ENCODE data around the gene TBC1D14.

The TBC1D14 gene

DNA sequence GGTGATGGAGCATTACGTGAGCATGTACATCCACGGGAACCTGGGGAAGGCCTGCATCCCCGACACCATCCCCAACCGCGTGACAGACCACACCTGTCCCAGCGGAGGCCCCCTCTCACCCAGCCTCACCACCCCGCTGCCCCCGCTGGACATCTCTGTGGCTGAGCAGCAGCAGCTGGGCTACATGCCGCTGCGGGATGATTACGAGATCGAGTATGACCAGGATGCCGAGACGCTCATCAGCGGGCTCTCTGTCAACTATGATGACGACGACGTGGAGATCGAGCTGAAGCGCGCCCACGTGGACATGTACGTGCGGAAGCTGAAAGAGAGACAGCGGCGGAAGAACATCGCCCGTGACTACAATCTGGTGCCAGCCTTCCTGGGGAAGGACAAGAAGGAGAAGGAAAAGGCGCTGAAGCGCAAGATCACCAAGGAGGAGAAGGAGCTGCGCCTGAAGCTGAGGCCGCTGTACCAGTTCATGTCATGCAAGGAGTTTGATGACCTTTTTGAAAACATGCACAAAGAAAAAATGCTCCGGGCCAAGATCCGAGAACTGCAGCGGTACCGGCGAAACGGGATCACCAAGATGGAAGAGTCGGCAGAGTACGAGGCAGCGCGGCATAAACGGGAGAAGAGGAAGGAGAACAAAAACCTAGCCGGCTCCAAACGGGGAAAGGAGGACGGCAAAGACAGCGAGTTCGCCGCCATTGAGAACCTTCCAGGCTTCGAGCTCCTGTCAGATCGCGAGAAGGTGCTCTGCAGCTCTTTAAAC, 144.7 kb downstream of the TBC1D14 start:
- no peak for DNase-seq

- DNase-seq = no peak
Measured at GRCh38 chr4:7055111-7055989, 145.7 kb downstream of the TBC1D14 start.

- DNase-seq = no peak
Measured at GRCh38 chr4:7055990-7056325, 146.3 kb downstream of the TBC1D14 start.

GRCh38 chr4:7058792-7059191, 149.2 kb downstream of the TBC1D14 start:
- DNase-seq = no peak

- DNase-seq = no peak
Measured at GRCh38 chr4:7059662-7060061, 150.0 kb downstream of the TBC1D14 start.

DNA sequence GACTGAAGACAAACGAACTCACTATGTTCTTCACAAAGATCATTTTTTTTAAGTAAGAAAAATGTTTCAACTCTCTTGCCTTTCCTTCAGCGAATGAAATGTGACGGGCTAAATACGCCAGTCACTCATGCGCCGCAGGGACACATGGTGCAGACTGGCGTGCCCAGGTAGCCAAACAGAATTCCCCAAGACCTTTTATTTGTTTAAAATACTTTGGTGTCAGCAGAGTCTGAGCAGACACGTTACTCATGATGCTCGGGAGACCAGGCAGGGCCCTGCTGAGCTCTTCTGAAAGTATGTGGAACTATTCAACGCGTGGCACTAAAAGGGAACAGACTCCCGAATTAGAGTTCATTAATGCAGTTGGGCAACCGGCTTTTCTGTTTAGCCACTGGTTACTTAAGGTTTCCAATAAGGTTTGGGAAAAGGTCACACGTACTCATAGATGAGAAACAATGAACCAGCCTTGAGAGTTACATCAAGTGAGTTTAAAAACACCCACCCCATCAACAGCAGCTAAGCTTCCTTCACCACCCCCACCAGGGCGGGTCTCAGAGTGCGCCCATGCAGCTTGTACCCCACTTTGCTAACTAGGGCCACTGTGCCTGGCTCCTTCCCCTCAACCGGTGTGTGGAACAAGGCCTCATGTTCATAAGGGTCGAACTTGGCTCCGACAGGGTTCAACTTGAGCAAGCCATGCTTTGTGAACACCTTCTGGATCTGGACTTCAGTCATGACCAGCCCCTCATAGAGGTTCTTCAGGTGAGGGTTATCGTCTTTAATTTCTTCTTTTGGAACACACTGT, 150.9 kb downstream of the TBC1D14 start:
- DNase-seq = no peak

DNA sequence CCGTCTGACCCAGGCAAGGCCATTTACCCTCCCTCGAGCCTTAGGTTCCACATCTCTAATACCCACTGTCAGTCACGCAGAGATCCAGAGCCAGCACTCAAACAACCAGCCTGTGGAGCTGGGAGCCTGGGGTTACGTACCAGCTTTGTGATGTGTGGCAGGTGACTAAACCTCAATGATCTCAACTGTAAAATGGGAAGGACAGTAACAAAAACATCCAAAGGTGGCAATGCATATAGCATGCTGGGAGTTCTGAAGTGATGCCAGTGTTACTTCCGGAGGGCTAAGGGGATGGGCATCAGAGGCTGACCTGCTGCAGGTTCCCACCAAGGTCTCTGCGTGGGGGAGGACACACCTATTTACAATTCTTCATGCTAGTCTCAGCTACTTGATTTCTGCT, 152.2 kb downstream of the TBC1D14 start:
- no peak for DNase-seq

- no peak for DNase-seq
Measured at GRCh38 chr4:7062816-7063215, 153.2 kb downstream of the TBC1D14 start.

GRCh38 chr4:7063362-7063761, 153.7 kb downstream of the TBC1D14 start:
- no peak for DNase-seq

DNA sequence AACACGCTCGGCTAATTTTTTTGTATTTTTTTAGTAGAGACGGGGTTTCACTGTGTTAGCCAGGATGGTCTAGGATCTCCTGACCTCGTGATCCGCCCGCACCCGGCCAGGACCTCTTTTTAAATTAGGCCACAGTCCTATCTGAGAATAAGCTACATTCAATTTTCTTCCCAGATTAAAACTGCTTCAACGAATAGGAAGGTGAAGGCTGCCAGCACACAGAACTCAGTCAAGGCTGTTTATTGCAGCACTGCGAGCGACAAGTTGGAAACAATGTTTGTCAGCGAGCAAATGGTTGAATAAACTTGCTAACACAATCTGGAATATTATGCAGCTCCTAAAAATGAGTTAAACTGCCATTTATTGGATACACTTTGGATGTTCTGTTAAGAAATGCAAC, 156.4 kb downstream of the TBC1D14 start:
- no peak for DNase-seq

DNA sequence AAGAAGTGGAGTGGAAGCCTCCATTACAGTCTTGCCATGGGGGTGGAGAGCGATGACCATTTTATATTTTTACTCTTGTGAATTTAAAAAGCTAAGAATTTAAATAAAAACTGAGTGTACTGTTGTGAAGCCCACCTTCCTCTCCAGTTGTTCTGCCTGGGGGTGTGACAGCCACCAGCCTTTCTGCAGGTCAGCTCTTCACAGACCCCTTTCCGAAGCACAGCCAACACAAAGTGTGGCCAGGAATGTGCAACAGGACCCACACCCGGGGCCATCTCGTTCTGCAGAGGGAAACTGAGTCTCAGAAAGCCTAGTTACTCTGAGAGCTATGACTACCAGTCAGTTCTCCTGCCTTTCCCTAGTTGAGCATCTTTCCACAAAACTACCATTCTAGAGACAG, 156.9 kb downstream of the TBC1D14 start:
- DNase-seq = no peak

GRCh38 chr4:7067126-7067451, 157.5 kb downstream of the TBC1D14 start:
- DNase-seq = no peak

GRCh38 chr4:7067452-7068278, 158.0 kb downstream of the TBC1D14 start, which contains the start of gene GRPEL1:
Gene GRPEL1, minus strand, starts transcription at chr4:7068064. Its CDS starts 32 bp downstream, at chr4:7068032.
- peak; percentile 82 to 100 (median 99) for DNase-seq

GRCh38 chr4:7068279-7068842, 158.7 kb downstream of the TBC1D14 start:
- DNase-seq = peak in 1 of 56 donors; percentile 74

DNA sequence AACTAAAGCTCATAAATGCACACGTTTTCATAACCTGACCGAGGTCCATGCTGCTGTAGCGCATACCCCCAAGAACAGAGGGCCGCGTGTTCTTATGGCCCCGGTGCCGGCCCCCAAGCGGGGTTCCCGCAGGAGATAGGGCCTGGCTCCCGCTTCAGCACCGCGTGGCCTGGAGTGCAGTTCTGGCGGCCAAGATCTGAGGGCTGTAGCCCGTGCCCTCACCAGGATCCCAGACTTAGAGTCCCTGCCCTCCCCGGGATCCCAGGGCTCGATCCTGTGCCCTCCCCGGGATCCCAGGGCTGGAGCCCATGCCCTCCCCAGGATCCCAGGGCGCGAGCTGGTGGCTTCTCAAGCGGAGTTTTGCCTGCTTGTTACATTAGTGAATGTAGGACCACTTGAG, 159.3 kb downstream of the TBC1D14 start:
- DNase-seq = no peak

DNA sequence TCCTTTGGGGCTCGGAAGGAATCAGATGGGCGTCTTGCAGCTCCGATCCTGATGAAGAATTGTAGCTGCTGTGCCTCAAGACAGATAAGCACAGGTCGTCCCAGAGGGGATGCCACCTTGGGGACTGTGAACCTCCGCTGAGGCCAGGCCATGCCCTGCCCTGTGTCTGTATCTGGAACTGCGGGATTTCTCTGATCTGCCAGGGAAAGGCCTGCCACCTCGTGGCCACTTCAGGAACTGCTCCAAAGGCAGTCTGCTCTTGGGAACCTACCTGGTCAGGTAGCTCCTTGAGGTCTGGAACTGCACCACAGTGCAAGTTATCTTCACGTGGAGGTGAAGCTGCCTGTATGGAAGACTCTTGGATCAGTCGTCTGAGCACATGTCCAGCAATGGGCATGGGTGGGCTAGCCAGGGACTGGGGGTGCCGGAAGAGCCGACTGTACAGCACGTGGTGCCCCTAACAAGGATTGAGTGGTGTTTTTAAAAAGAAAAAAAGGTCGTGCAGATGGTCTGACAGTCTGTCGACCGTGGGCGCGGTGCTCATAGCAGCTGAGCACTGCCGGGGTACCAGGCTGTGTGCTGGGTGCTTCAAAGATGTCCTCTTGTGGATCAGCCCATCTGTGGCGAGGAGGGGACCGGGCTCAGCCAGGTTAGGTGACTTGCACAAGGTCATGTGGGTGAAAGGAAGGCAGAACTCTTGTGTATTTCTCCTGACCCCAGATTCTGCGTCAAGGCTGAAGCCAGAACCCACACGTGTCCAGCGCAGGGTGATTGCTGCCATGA, 161.3 kb downstream of the TBC1D14 start:
- DNase-seq = peak in 52 of 56 donors; percentile 19 to 87 (median 60)

DNA sequence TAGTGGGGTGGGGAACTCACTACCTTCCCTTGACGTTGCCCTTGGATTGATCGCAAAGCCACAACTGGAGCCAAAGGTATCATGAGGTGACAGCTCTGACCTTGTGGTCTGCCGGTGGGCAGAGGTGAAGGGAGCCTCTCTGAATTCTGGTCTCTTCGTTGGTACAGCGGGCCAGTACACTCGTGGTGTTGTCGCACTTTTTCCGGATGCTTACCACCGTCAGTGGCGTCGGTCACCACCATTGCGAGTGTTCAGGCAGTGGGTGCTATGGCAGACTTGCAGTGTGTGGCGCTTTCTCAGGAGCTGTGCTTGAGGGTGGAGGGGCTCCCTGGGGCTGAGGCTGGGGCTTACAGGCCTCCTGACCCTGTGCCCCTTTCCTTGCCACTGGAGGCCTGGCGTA, 163.4 kb downstream of the TBC1D14 start:
- DNase-seq = no peak

DNA sequence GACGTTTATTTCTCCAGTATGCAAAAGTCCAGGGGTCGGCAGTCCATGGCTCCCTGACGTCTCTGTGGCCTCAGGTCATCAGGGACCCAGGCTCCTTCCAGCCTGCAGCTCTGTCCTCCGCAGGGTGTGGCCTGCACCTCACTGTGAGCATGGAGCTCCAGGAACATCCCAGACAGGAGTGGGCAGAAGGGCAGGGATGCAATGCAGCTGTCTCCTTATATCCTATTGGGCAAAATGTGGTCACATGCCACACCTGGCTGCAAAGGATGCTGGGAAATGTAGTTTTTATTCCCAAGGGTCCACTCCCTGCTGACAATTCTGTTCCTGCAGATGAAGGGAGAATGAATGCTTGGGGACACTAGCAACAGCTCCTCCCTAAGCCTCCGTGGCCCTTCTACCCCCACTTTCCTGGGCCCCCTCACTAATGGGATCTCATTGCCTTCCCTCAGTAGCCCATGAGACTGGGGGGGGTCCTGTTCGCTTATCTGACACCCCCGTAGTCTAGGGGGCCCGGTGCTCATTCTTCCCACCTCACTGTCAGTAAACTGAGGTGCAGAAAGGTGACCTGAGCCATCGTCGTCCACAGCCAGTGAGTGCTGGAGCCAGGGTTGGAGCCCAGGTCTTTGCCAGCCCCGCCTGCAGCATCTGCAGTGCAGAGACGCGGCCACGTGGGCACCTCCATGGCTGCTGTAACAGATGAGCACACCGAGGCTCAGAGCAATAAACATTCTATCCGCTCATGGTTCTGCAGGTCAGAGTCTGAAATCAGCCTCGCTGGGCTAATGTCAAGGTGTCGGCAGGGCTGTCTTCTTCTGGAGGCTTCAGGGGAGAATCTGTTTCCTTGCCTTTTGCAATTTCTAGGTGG, 164.1 kb downstream of the TBC1D14 start:
- DNase-seq = peak in 10 of 56 donors; percentile 6 to 43 (median 22)

GRCh38 chr4:7074426-7074825, 164.8 kb downstream of the TBC1D14 start:
- DNase-seq = no peak

All from nucleus accumbens (tissue), 56 donors.